Ovary (tissue), 3 donors: ENCODE data around the gene TMEM167A.

ENCODE experiments used
- EP300 ChIP-seq: sonication (generic); formaldehyde crosslinking; IDR thresholded peaks from one replicate; pipeline ENCODE4 v1.6.1; 2017; ENCODE audit warnings: antibody characterized with exemption
- POLR2A ChIP-seq: fragments of 450-650 bp; IDR thresholded peaks from one replicate; pipeline ENCODE4 v1.6.1; 2017; ENCODE audit warnings: antibody characterized with exemption, mild to moderate bottlenecking, moderate library complexity
- TF ChIP-seq, protein P1 (sequence below), 3 donors: fragments of 450-650 bp in 2 of 3; fragments of 200-600 bp in 1 of 3; IDR thresholded peaks; one replicate each; pipeline versions ENCODE4 v1.5.1 to v1.8.0; 2016 to 2022; ENCODE audit warnings: antibody characterized with exemption in 3 of 3, mild to moderate bottlenecking in 1 of 3
- donor health status: DM: no; HTN: no; CAD: no.

DNA sequence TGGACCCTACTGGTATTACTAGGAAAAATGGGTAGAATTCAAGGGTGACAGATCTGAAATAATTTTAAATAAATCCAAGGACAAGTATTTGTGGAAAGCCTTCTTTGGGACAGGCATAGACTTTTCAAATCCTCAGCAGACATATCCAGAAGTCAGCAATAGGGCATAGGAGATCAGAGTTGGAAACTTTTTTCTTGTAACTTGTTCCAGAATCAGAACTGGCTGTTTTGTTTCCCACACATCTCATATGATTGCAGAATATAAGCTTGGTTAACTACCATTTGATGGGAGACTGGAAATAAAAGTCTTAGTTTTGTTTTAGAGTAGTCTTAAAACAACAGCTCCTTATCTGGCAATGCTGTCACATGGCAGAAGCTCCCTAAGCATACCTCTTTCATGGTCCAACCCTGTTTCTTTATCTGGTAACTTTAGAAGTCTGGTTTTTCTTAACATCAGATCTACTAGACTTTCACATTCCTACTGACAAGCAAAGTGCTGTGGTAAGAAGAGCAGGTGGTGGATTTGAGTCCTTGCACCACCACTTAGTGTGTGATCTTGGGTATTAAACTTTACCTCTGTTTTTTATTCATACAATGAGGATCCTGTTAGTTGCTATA lies 25.3 kb upstream of the TMEM167A start:
- TF ChIP-seq, protein P1, sequence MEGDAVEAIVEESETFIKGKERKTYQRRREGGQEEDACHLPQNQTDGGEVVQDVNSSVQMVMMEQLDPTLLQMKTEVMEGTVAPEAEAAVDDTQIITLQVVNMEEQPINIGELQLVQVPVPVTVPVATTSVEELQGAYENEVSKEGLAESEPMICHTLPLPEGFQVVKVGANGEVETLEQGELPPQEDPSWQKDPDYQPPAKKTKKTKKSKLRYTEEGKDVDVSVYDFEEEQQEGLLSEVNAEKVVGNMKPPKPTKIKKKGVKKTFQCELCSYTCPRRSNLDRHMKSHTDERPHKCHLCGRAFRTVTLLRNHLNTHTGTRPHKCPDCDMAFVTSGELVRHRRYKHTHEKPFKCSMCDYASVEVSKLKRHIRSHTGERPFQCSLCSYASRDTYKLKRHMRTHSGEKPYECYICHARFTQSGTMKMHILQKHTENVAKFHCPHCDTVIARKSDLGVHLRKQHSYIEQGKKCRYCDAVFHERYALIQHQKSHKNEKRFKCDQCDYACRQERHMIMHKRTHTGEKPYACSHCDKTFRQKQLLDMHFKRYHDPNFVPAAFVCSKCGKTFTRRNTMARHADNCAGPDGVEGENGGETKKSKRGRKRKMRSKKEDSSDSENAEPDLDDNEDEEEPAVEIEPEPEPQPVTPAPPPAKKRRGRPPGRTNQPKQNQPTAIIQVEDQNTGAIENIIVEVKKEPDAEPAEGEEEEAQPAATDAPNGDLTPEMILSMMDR (IDR thresholded peaks at IDR 0.05) = no peak
- TF ChIP-seq EP300 (no peak), POLR2A (no peak)
